K562 (cell line): ENCODE data around the gene SDHAF4. TPM values are rescaled to one million over a fixed set of nuclear protein-coding genes. Genes with fewer than 3 reads are reported as not detected.

Source experiments
- ATAC-seq: fragments of 200-7000 bp; cut with Tn5 transposase; 3 replicates; pipeline ENCODE4 v1.9.1; 2020; ENCODE audit warnings: moderate library complexity
- BruUV-seq: library from RNA; stranded (reverse); fragments of 400-500 nt; replicated peaks from 2 replicates; lab custom pipeline; 2021; lab: Mats Ljungman, UMichigan
- CTCF ChIA-PET: fragments of 300-600 bp; formaldehyde crosslinking; extraction: SDS; loops from one replicate; lab custom pipeline; 2021; ENCODE audit warnings: low intra/inter-chr PET ratio; lab: Yijun Ruan, JAX
- POLR2A ChIA-PET: fragments of 300-600, 350-650 bp; sonication (Branson Sonifier 250); formaldehyde crosslinking; extraction: SDS; loops from one replicate; lab custom pipeline; 2021; ENCODE audit warnings: antibody characterized with exemption, inconsistent platforms; lab: Yijun Ruan, JAX
- DNase-seq, 4 experiments: peaks; one replicate each; pipeline versions ENCODE4 v3.0.0 to v3.0.0-alpha.2; 2011 to 2018; ENCODE audit warnings: low spot score in 3 of 4, mixed read lengths in 3 of 4; ENCODE audit errors: extremely low read depth in 1 of 4
- FAIRE-seq: peaks from 2 replicates; lab custom pipeline; 2011; peaks lifted over from hg19 to GRCh38; lab: Jason Lieb, UNC
- H2AFZ ChIP-seq: 2 replicates; pipeline ENCODE4 v1.6.0; 2011; ENCODE audit warnings: low read depth, low read length, control low read depth, inconsistent platforms
- H3K27ac ChIP-seq: fragments of 200-600 bp; 3 replicates; pipeline ENCODE4 v1.8.0; 2011; ENCODE audit warnings: low read depth, mild to moderate bottlenecking, control low read depth, inconsistent platforms, low read length, moderate library complexity, mixed read lengths; ENCODE audit errors: extremely low read depth
- H3K27me3 ChIP-seq, 2 experiments: fragments of 300-600 bp in 1 of 2; 2 replicates in 1 of 2; 3 replicates in 1 of 2; pipeline versions ENCODE4 v1.6.0 to v1.8.0; 2011; ENCODE audit warnings: inconsistent platforms in 2 of 2, low read length in 2 of 2, mild to moderate bottlenecking in 1 of 2, mixed read lengths in 1 of 2, moderate library complexity in 1 of 2; ENCODE audit not compliant: control insufficient read depth in 2 of 2, insufficient read depth in 2 of 2
- H3K36me3 ChIP-seq: fragments of 300-600 bp; 3 replicates; pipeline ENCODE4 v1.8.0; 2011; ENCODE audit warnings: mild to moderate bottlenecking, low read length, inconsistent platforms; ENCODE audit not compliant: control insufficient read depth, insufficient read depth
- H3K4me1 ChIP-seq, 2 experiments: fragments of 200-600 bp in 1 of 2; replicated peaks in 1 of 2; 2 replicates in 1 of 2; 3 replicates in 1 of 2; pipeline versions ENCODE4 v1.5.1 to v1.8.0; 2011; ENCODE audit warnings: inconsistent platforms in 2 of 2, low read length in 2 of 2, mild to moderate bottlenecking in 1 of 2, mixed read lengths in 1 of 2, moderate library complexity in 1 of 2; ENCODE audit not compliant: control insufficient read depth in 2 of 2, insufficient read depth in 2 of 2
- H3K4me2 ChIP-seq: 2 replicates; pipeline ENCODE4 v1.6.1; 2011; ENCODE audit warnings: low read length, control low read depth, inconsistent platforms, mixed read lengths; ENCODE audit not compliant: insufficient read depth
- H3K4me3 ChIP-seq: fragments of 200-600 bp; sonication (generic), shearing (Covaris generic); 2 replicates; pipeline ENCODE4 v1.5.1; 2016; ENCODE audit warnings: control low read depth, inconsistent platforms
- H3K79me2 ChIP-seq: fragments of 200-600 bp; 3 replicates; pipeline ENCODE4 v1.8.0; 2011; ENCODE audit warnings: low read length, inconsistent platforms; ENCODE audit not compliant: control insufficient read depth, insufficient read depth
- H3K9ac ChIP-seq, 2 experiments: 2 replicates each; pipeline versions ENCODE4 v1.6.0 to v1.6.1; 2011; ENCODE audit warnings: low read depth in 2 of 2, low read length in 2 of 2, control low read depth in 1 of 2, inconsistent platforms in 1 of 2, mild to moderate bottlenecking in 1 of 2, mixed read lengths in 1 of 2; ENCODE audit not compliant: insufficient read depth in 1 of 2
- H3K9me1 ChIP-seq: one replicate; pipeline ENCODE4 v1.6.0; 2011; ENCODE audit warnings: inconsistent platforms, mild to moderate bottlenecking, low read length, moderate library complexity; ENCODE audit not compliant: control insufficient read depth, insufficient read depth
- H3K9me3 ChIP-seq: replicated peaks from 2 replicates; pipeline ENCODE4 v1.5.1; 2011; ENCODE audit warnings: low read depth, low read length, inconsistent platforms; ENCODE audit not compliant: control insufficient read depth, insufficient read depth
- H4K20me1 ChIP-seq: replicated peaks from 2 replicates; pipeline ENCODE4 v1.6.1; 2011; ENCODE audit warnings: low read length, inconsistent platforms, mixed read lengths; ENCODE audit not compliant: control insufficient read depth, insufficient read depth
- BRF2 ChIP-seq: IDR thresholded peaks from 3 replicates; pipeline ENCODE4 v1.6.1; 2011; ENCODE audit warnings: borderline replicate concordance, mild to moderate bottlenecking; ENCODE audit not compliant: insufficient read length, insufficient read depth
- EP300 ChIP-seq: IDR thresholded peaks from 2 replicates; pipeline ENCODE4 v1.6.1; 2012; ENCODE audit warnings: low read length, improper control_type of control experiment
- HDAC8 ChIP-seq: fragments of 450-650 bp; IDR thresholded peaks from 2 replicates; pipeline ENCODE4 v1.6.1; 2016; ENCODE audit warnings: mild to moderate bottlenecking, missing genetic modification characterization, moderate library complexity, missing compliant biosample characterization
- MYBL2 ChIP-seq, 2 experiments: fragments of 450-650 bp in 1 of 2; sonication (generic) in 1 of 2; formaldehyde crosslinking in 1 of 2; IDR thresholded peaks; 2 replicates each; pipeline versions ENCODE4 v1.6.1 to v1.8.1; 2017 to 2022; ENCODE audit warnings: borderline replicate concordance in 1 of 2, inconsistent platforms in 1 of 2, low read depth in 1 of 2, mild to moderate bottlenecking in 1 of 2, missing genetic modification reagents in 1 of 2, moderate library complexity in 1 of 2
- NKRF ChIP-seq: fragments of 450-650 bp; IDR thresholded peaks from 2 replicates; pipeline ENCODE4 v1.6.1; 2016; ENCODE audit warnings: borderline replicate concordance
- PCBP2 ChIP-seq: fragments of 200-400 bp; formaldehyde crosslinking; IDR thresholded peaks from 2 replicates; pipeline ENCODE4 v1.6.1; 2018; ENCODE audit warnings: low read length, low read depth, mild to moderate bottlenecking, moderate library complexity; ENCODE audit not compliant: poor library complexity, severe bottlenecking
- SREBF2 ChIP-seq: sonication (generic); formaldehyde crosslinking; IDR thresholded peaks from 2 replicates; pipeline ENCODE4 v1.4.0; 2020; ENCODE audit warnings: mild to moderate bottlenecking, missing genetic modification reagents
- ZNF12 ChIP-seq: sonication (generic); formaldehyde crosslinking; IDR thresholded peaks from 2 replicates; pipeline ENCODE4 v1.4.0; 2020; ENCODE audit warnings: mild to moderate bottlenecking, missing genetic modification reagents
- WGBS: fragments of 100-300 bp; shearing (Covaris generic); methylation state at CpG from one replicate; pipeline ENCODE4 v1.1.6; 2016; ENCODE audit warnings: low coverage, mixed read lengths; ENCODE audit not compliant: insufficient coverage; ENCODE audit errors: missing lambda C conversion rate; 5-methylcytosine and 5-hydroxymethylcytosine counted together
- in situ Hi-C: fragments of 300-500 bp; cut with MboI; formaldehyde crosslinking; loops from 4 replicates; pipeline ENCODE4 v1.15.0; 2018; ENCODE audit warnings: inconsistent platforms, mixed read lengths
- intact Hi-C: fragments of 100-400 bp; cut with micrococcal nuclease; formaldehyde crosslinking; loops from 2 replicates; pipeline ENCODE4 v1.14.2; 2022
- polyA plus RNA-seq, 8 experiments: library from polyadenylated mRNA; depleted of rRNA in 4 of 8; stranded (reverse) in 5 of 8; unstranded in 3 of 8; fragments of >200 nt; fragmentation: Nextera tagmentation in 2 of 8; fragmentation: Illumina TruSeq in 1 of 8; extraction: Ambion mirVana in 2 of 8; extraction: Trizol in 1 of 8; gene quantifications; 2 replicates each; pipeline versions ENCODE4 v1.2.1 to v1.2.3, GENCODE V29; 2011 to 2014; ENCODE audit warnings: inconsistent platforms in 1 of 8, missing spikeins in 1 of 8
- total RNA-seq, 7 experiments: library from RNA; depleted of rRNA in 6 of 7; stranded (reverse); fragments of >200 nt in 6 of 7; fragmentation: Illumina TruSeq in 2 of 7; extraction: Trizol in 2 of 7; gene quantifications; 2 replicates each; pipeline versions ENCODE4 v1.2.1 to v1.2.3, GENCODE V29; 2011 to 2021; ENCODE audit warnings: low replicate concordance in 1 of 7

Gene SDHAF4
- total and polyA plus RNA-seq, 9 of the 15 experiments (the other 6 are each of a cell fraction or from before 2014, with no cell fraction given) = 3.5 to 12.0 (median 6.2) TPM

GRCh38 chr6:70552974-70553373, 13.8 kb upstream of the SDHAF4 start:
- H3K27ac ChIP-seq = no peak overlapping the region
- WGBS = 73% methylated on average over 1 of the region's 1 CpG
- ChIA-PET POLR2A (interaction anchor here (0.8 kb wide), 1 partner anchor 13 kb away, joined by 4 read pairs; no protein-coding TSS in a partner anchor), CTCF (no interaction called here)
- no peak overlapping the region for H3K9ac ChIP-seq
- ATAC-seq = no peak
- H3K4me1 ChIP-seq = no peaks in the 10 kb centered on the region
- no peak for TF ChIP-seq BRF2
- no peak for TF ChIP-seq PCBP2
- no peak for TF ChIP-seq EP300
- TF ChIP-seq ZNF12 = no peak
- TF ChIP-seq MYBL2 (IDR thresholded peaks at IDR 0.05; ENCODE audit: low read depth) = no peak
- TF ChIP-seq MYBL2 (CRISPR knock-in tag; IDR thresholded peaks at IDR 0.05; ENCODE audit: borderline replicate concordance) = no peak
- TF ChIP-seq SREBF2 (CRISPR knock-in tag) = no peak
- TF ChIP-seq NKRF = no peak
- TF ChIP-seq HDAC8 = no peak
- TF ChIP-seq, all 486 proteins: peak for 0
- no TSS peak for BruUV-seq
- Histone ChIP-seq H3K36me3 (no peaks in the 10 kb centered on the region), H3K79me2 (no peaks in the 10 kb centered on the region), H3K4me2 (no peak overlapping the region), H3K9me3 (no peaks in the 10 kb centered on the region), H3K9me1 (no peaks in the 10 kb centered on the region), H2AFZ (no peak overlapping the region), H3K4me3 (no peak overlapping the region), H4K20me1 (no peaks in the 10 kb centered on the region), H3K27me3 (no peaks in the 10 kb centered on the region)
- intact Hi-C loops (no loop called here), in situ Hi-C loops (no loop called here)
- FAIRE-seq (no peak), DNase-seq (no peak)
